SK-N-SH treated with all-trans-retinoic acid at 6 μM for 48 hours (cell line): Measurements from ENCODE around the gene DNAJB2.

Source experiments
- ATAC-seq: fragments of 200-7000 bp; cut with Tn5 transposase; 3 replicates; pipeline ENCODE4 v1.9.1; 2020; ENCODE audit warnings: mild to moderate bottlenecking, moderate library complexity
- ARNTL ChIP-seq: fragments of 450-650 bp; formaldehyde crosslinking; IDR thresholded peaks from 2 replicates; pipeline ENCODE4 v1.5.0; 2020; ENCODE audit warnings: low read depth, mild to moderate bottlenecking, moderate library complexity, borderline replicate concordance
- BACH2 ChIP-seq: fragments of 250-450 bp; sonication (Bioruptor Pico); IDR thresholded peaks from 2 replicates; pipeline ENCODE4 v1.9.0; 2021; ENCODE audit warnings: mild to moderate bottlenecking, borderline replicate concordance
- CREB5 ChIP-seq: fragments of 250-450 bp; sonication (Bioruptor Pico); IDR thresholded peaks from 2 replicates; pipeline ENCODE4 v1.5.1; 2020; ENCODE audit warnings: low read depth, mild to moderate bottlenecking, moderate library complexity
- CSDC2 ChIP-seq: fragments of 250-450 bp; sonication (Bioruptor Pico); IDR thresholded peaks from 2 replicates; pipeline ENCODE4 v1.5.0; 2020; ENCODE audit warnings: mild to moderate bottlenecking, moderate library complexity
- CSRNP3 ChIP-seq: fragments of 250-450 bp; sonication (Bioruptor Pico); IDR thresholded peaks from 2 replicates; pipeline ENCODE4 v1.5.1; 2021; ENCODE audit warnings: mild to moderate bottlenecking, moderate library complexity
- ESRRG ChIP-seq: fragments of 250-450 bp; sonication (Bioruptor Pico); IDR thresholded peaks from 2 replicates; pipeline ENCODE4 v1.6.1; 2021; ENCODE audit warnings: mild to moderate bottlenecking
- GLIS3 ChIP-seq: fragments of 250-450 bp; sonication (Bioruptor Pico); IDR thresholded peaks from 2 replicates; pipeline ENCODE4 v1.5.0; 2020; ENCODE audit warnings: mild to moderate bottlenecking, moderate library complexity
- PATZ1 ChIP-seq: fragments of 250-450 bp; sonication (Bioruptor Pico); IDR thresholded peaks from 2 replicates; pipeline ENCODE4 v1.8.0; 2020; ENCODE audit warnings: mild to moderate bottlenecking, moderate library complexity, borderline replicate concordance
- POU6F1 ChIP-seq: fragments of 250-450 bp; sonication (Bioruptor Pico); IDR thresholded peaks from 2 replicates; pipeline ENCODE4 v1.8.0; 2021; ENCODE audit warnings: low read depth, mild to moderate bottlenecking, moderate library complexity, borderline replicate concordance
- RARB ChIP-seq: fragments of 250-450 bp; sonication (Bioruptor Pico); IDR thresholded peaks from 2 replicates; pipeline ENCODE4 v1.8.0; 2021; ENCODE audit warnings: mild to moderate bottlenecking, moderate library complexity
- SNAI2 ChIP-seq: fragments of 250-450 bp; sonication (Bioruptor Pico); IDR thresholded peaks from 2 replicates; pipeline ENCODE4 v1.5.0; 2020; ENCODE audit warnings: mild to moderate bottlenecking, moderate library complexity
- TCF4 ChIP-seq: fragments of 250-450 bp; sonication (Bioruptor Pico); IDR thresholded peaks from 2 replicates; pipeline ENCODE4 v1.8.0; 2021; ENCODE audit warnings: mild to moderate bottlenecking, moderate library complexity, borderline replicate concordance
- TOX ChIP-seq: fragments of 250-450 bp; sonication (Bioruptor Pico); IDR thresholded peaks from 2 replicates; pipeline ENCODE4 v1.8.0; 2021; ENCODE audit warnings: mild to moderate bottlenecking, moderate library complexity, borderline replicate concordance
- TSHZ2 ChIP-seq: fragments of 250-450 bp; sonication (Bioruptor Pico); IDR thresholded peaks from 2 replicates; pipeline ENCODE4 v1.5.0; 2020; ENCODE audit warnings: mild to moderate bottlenecking, moderate library complexity
- ZC3H10 ChIP-seq: fragments of 250-450 bp; sonication (Bioruptor Pico); IDR thresholded peaks from 2 replicates; pipeline ENCODE4 v1.5.1; 2021; ENCODE audit warnings: mild to moderate bottlenecking, moderate library complexity
- ZFP3 ChIP-seq: fragments of 250-450 bp; sonication (Bioruptor Pico); IDR thresholded peaks from 2 replicates; pipeline ENCODE4 v1.5.0; 2020; ENCODE audit warnings: mild to moderate bottlenecking, moderate library complexity
- ZFP30 ChIP-seq: fragments of 450-650 bp; formaldehyde crosslinking; IDR thresholded peaks from 2 replicates; pipeline ENCODE4 v1.5.0; 2022; ENCODE audit warnings: mild to moderate bottlenecking, moderate library complexity
- ZNF565 ChIP-seq: fragments of 450-650 bp; formaldehyde crosslinking; conservative IDR thresholded peaks from 2 replicates; pipeline ENCODE4 v1.5.0; 2020; ENCODE audit warnings: low read depth, mild to moderate bottlenecking, moderate library complexity
- ZNF70 ChIP-seq: fragments of 450-650 bp; formaldehyde crosslinking; IDR thresholded peaks from 2 replicates; pipeline ENCODE4 v1.5.0; 2020; ENCODE audit warnings: mild to moderate bottlenecking, moderate library complexity
- ZNF8 ChIP-seq: fragments of 450-650 bp; formaldehyde crosslinking; IDR thresholded peaks from 2 replicates; pipeline ENCODE4 v1.5.0; 2020; ENCODE audit warnings: mild to moderate bottlenecking, moderate library complexity

The DNAJB2 gene

GRCh38 chr2:219282375-219282774, 3.2 kb downstream of the DNAJB2 start (continued):
- TF ChIP-seq POU6F1 (no peak), ZNF565 (no peak), ZNF8 (CRISPR knock-in tag) (no peak)
- TF ChIP-seq, all 23 proteins: peak for 0

- no peak for TF ChIP-seq ARNTL (CRISPR knock-in tag)
- TF ChIP-seq TCF4 (CRISPR knock-in tag), result no peak
- TF ChIP-seq CREB5 (CRISPR knock-in tag), result no peak
- TF ChIP-seq ZNF565, result no peak
- no peak for TF ChIP-seq ESRRG (CRISPR knock-in tag)
- no peak for TF ChIP-seq SNAI2 (CRISPR knock-in tag)
- TF ChIP-seq GLIS3 (CRISPR knock-in tag), result no peak
- no peak for TF ChIP-seq ZNF70 (CRISPR knock-in tag)
- no peak for TF ChIP-seq PATZ1 (CRISPR knock-in tag)
- no peak for TF ChIP-seq ZFP3 (CRISPR knock-in tag)
- TF ChIP-seq TSHZ2 (CRISPR knock-in tag), result no peak
- no peak for TF ChIP-seq ZC3H10
- TF ChIP-seq CSDC2 (CRISPR knock-in tag), result no peak
- TF ChIP-seq TOX (CRISPR knock-in tag), result no peak
- TF ChIP-seq ZFP30 (CRISPR knock-in tag), result no peak
- TF ChIP-seq CSRNP3 (CRISPR knock-in tag), result no peak
- no peak for TF ChIP-seq RARB
- no peak for ATAC-seq
Measured at GRCh38 chr2:219282943-219283581, 3.9 kb downstream of the DNAJB2 start.

GRCh38 chr2:219284501-219285372, 5.6 kb downstream of the DNAJB2 start:
- ATAC-seq, result no peak

More at GRCh38 chr2:219284501-219285372, 5.6 kb downstream of the DNAJB2 start:
- TF ChIP-seq TSHZ2 (CRISPR knock-in tag) (no peak), RARB (no peak), BACH2 (CRISPR knock-in tag) (no peak), CSRNP3 (CRISPR knock-in tag) (no peak), ZFP3 (CRISPR knock-in tag) (no peak), ZNF70 (CRISPR knock-in tag) (no peak), SNAI2 (CRISPR knock-in tag) (no peak)
